Eye (tissue), 1 donor: ENCODE measurements around the gene MED22.
"Not testable (repeated sequence)": the region's sequence is repeated elsewhere in the genome, so short reads cannot be mapped to it uniquely, and the experiment has no call there.

Experiments used
- DNase-seq: peaks from one replicate; pipeline ENCODE4 v3.0.0-alpha.2; 2015

MED22 gene

GRCh38 chr9:133354766-133355165 is 6.8 kb upstream of the MED22 start:
- no peak for DNase-seq

- no peak for DNase-seq
Measured at GRCh38 chr9:133353548-133353947, 5.6 kb upstream of the MED22 start.

GRCh38 chr9:133352635-133353340 is 4.9 kb upstream of the MED22 start:
- no peak for DNase-seq

GRCh38 chr9:133351908-133352634 is 4.1 kb upstream of the MED22 start:
- peak; percentile 30 for DNase-seq

GRCh38 chr9:133351526-133351907 is 3.6 kb upstream of the MED22 start:
- no peak for DNase-seq

GRCh38 chr9:133349965-133350616 is 2.2 kb upstream of the MED22 start:
- no peak for DNase-seq

GRCh38 chr9:133348718-133349573 is 1.0 kb upstream of the MED22 start:
- DNase-seq = peak; percentile 14

- peak; percentile 67 for DNase-seq
Measured at GRCh38 chr9:133347515-133347984, 381 bp downstream of the MED22 start.

GRCh38 chr9:133346021-133346785 is 1.7 kb downstream of the MED22 start:
- DNase-seq = no peak

- no peak for DNase-seq
Measured at GRCh38 chr9:133345596-133345995, 2.3 kb downstream of the MED22 start.

- DNase-seq = no peak
Measured at GRCh38 chr9:133344979-133345378, 3.0 kb downstream of the MED22 start.

- DNase-seq = no peak
Measured at GRCh38 chr9:133344071-133344470, 3.9 kb downstream of the MED22 start.

GRCh38 chr9:133342570-133342969 is 5.4 kb downstream of the MED22 start:
- DNase-seq = no peak

GRCh38 chr9:133342069-133342406 is 5.9 kb downstream of the MED22 start:
- DNase-seq = no peak

- DNase-seq = no peak
Measured at GRCh38 chr9:133341369-133342068, 6.4 kb downstream of the MED22 start.

- DNase-seq = no peak
Measured at GRCh38 chr9:133340916-133341315, 7.0 kb downstream of the MED22 start.

GRCh38 chr9:133340256-133340655 is 7.7 kb downstream of the MED22 start:
- DNase-seq = no peak

GRCh38 chr9:133339641-133340040 is 8.3 kb downstream of the MED22 start:
- DNase-seq = no peak

- peak; percentile 95 for DNase-seq
Measured at GRCh38 chr9:133335924-133336811, 11.8 kb downstream of the MED22 start, which contains the start of gene SURF6. Gene SURF6, minus strand, starts transcription at chr9:133336188. Its CDS starts 56 bp downstream, at chr9:133336132.

- DNase-seq = not testable (repeated sequence)
Measured at GRCh38 chr9:133334888-133335287, 13.0 kb downstream of the MED22 start.
